Liver (tissue), 3 donors: ENCODE results near the gene TMED10.

Experiments
- EGR1 ChIP-seq, 2 donors: IDR thresholded peaks; 2 replicates each; pipeline ENCODE4 v1.6.1; 2016 to 2018; ENCODE audit warnings: antibody characterized with exemption in 2 of 2, low read depth in 2 of 2
- FOXA1 ChIP-seq: IDR thresholded peaks from 2 replicates; pipeline ENCODE4 v1.6.1; 2016; ENCODE audit warnings: antibody characterized with exemption
- FOXA2 ChIP-seq: IDR thresholded peaks from 2 replicates; pipeline ENCODE4 v1.6.1; 2016; ENCODE audit warnings: antibody characterized with exemption
- JUND ChIP-seq, 2 donors: IDR thresholded peaks; 2 replicates each; pipeline ENCODE4 v1.6.1; 2016; ENCODE audit warnings: antibody characterized with exemption in 2 of 2
- RAD21 ChIP-seq, 2 donors: IDR thresholded peaks; 2 replicates each; pipeline ENCODE4 v1.6.1; 2016; ENCODE audit warnings: antibody characterized with exemption in 2 of 2, mild to moderate bottlenecking in 2 of 2
- REST ChIP-seq: IDR thresholded peaks from 2 replicates; pipeline ENCODE4 v1.6.1; 2016; ENCODE audit warnings: antibody characterized with exemption, mild to moderate bottlenecking
- SP1 ChIP-seq: IDR thresholded peaks from 2 replicates; pipeline ENCODE4 v1.6.1; 2018; ENCODE audit warnings: antibody characterized with exemption, mild to moderate bottlenecking
- TAF1 ChIP-seq: conservative IDR thresholded peaks from 2 replicates; pipeline ENCODE4 v1.6.1; 2016; ENCODE audit warnings: antibody characterized with exemption, mild to moderate bottlenecking
- YY1 ChIP-seq: IDR thresholded peaks from 2 replicates; pipeline ENCODE4 v1.6.1; 2016; ENCODE audit warnings: antibody characterized with exemption, mild to moderate bottlenecking
- TF ChIP-seq, protein P1 (sequence below): fragments of 150-350 bp; IDR thresholded peaks from 2 replicates; pipeline ENCODE4 v1.5.1; 2017; ENCODE audit warnings: improper control_type of control experiment, low read depth, low read length; ENCODE audit not compliant: missing input control
- TF ChIP-seq, protein P2 (sequence below): IDR thresholded peaks from 2 replicates; pipeline ENCODE4 v1.6.1; 2016; ENCODE audit warnings: antibody characterized with exemption
- TF ChIP-seq, protein P3 (sequence below): IDR thresholded peaks from 2 replicates; pipeline ENCODE4 v1.6.1; 2016; ENCODE audit warnings: antibody characterized with exemption
- donor health status: healthy.
- donor health status: healthy.

GRCh38 chr14:75196064-75196463 is 19.7 kb upstream of the TMED10 start:
- TF ChIP-seq, protein P1, sequence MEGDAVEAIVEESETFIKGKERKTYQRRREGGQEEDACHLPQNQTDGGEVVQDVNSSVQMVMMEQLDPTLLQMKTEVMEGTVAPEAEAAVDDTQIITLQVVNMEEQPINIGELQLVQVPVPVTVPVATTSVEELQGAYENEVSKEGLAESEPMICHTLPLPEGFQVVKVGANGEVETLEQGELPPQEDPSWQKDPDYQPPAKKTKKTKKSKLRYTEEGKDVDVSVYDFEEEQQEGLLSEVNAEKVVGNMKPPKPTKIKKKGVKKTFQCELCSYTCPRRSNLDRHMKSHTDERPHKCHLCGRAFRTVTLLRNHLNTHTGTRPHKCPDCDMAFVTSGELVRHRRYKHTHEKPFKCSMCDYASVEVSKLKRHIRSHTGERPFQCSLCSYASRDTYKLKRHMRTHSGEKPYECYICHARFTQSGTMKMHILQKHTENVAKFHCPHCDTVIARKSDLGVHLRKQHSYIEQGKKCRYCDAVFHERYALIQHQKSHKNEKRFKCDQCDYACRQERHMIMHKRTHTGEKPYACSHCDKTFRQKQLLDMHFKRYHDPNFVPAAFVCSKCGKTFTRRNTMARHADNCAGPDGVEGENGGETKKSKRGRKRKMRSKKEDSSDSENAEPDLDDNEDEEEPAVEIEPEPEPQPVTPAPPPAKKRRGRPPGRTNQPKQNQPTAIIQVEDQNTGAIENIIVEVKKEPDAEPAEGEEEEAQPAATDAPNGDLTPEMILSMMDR: no peak
- TF ChIP-seq RAD21 (IDR thresholded peaks at IDR 0.05) (no peak), TAF1 (no peak), FOXA1 (no peak), EGR1 (IDR thresholded peaks at IDR 0.05; ENCODE audit: low read depth in 2 of 2) (no peak), FOXA2 (no peak), SP1 (no peak), JUND (IDR thresholded peaks at IDR 0.05) (no peak), REST (no peak), YY1 (no peak)
- TF ChIP-seq, protein P2, sequence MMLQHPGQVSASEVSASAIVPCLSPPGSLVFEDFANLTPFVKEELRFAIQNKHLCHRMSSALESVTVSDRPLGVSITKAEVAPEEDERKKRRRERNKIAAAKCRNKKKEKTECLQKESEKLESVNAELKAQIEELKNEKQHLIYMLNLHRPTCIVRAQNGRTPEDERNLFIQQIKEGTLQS: no peak
- TF ChIP-seq, protein P3, sequence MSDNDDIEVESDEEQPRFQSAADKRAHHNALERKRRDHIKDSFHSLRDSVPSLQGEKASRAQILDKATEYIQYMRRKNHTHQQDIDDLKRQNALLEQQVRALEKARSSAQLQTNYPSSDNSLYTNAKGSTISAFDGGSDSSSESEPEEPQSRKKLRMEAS: no peak
